Adrenal gland (tissue), 5 donors: ENCODE data around the gene CAPN11.

Source experiments
- POLR2A ChIP-seq, 2 donors: fragments of 450-650 bp; IDR thresholded peaks; one replicate each; pipeline ENCODE4 v1.6.1; 2017; ENCODE audit warnings: antibody characterized with exemption in 2 of 2, mild to moderate bottlenecking in 2 of 2, moderate library complexity in 1 of 2
- TF ChIP-seq, protein P1 (sequence below), 6 experiments: fragments of 450-650 bp in 4 of 6; fragments of 200-600 bp in 2 of 6; sonication (generic) in 1 of 6; IDR thresholded peaks; 1 replicate in 5 of 6; 2 replicates in 1 of 6; pipeline versions ENCODE4 v1.5.1 to v1.8.0; 2016 to 2021; ENCODE audit warnings: antibody characterized with exemption in 6 of 6, mild to moderate bottlenecking in 2 of 6, moderate library complexity in 1 of 6
- donor health status: DM: no; HTN: no; CAD: no.

GRCh38 chr6:44152533-44152932, 6.1 kb upstream of the CAPN11 start:
- TF ChIP-seq, protein P1, sequence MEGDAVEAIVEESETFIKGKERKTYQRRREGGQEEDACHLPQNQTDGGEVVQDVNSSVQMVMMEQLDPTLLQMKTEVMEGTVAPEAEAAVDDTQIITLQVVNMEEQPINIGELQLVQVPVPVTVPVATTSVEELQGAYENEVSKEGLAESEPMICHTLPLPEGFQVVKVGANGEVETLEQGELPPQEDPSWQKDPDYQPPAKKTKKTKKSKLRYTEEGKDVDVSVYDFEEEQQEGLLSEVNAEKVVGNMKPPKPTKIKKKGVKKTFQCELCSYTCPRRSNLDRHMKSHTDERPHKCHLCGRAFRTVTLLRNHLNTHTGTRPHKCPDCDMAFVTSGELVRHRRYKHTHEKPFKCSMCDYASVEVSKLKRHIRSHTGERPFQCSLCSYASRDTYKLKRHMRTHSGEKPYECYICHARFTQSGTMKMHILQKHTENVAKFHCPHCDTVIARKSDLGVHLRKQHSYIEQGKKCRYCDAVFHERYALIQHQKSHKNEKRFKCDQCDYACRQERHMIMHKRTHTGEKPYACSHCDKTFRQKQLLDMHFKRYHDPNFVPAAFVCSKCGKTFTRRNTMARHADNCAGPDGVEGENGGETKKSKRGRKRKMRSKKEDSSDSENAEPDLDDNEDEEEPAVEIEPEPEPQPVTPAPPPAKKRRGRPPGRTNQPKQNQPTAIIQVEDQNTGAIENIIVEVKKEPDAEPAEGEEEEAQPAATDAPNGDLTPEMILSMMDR (IDR thresholded peaks at IDR 0.05), result no peak
- no peak for TF ChIP-seq POLR2A (IDR thresholded peaks at IDR 0.05)
